ENCODE measurements around the gene FOXP1. TPM values are rescaled to one million over a fixed set of nuclear protein-coding genes. Genes with fewer than 3 reads are reported as not detected.

FOXP1 gene
- total RNA-seq, 1 experiment from 2014 or later = 31.8 TPM

- in situ Hi-C loops (cut with HindIII; ENCODE audit: low pct_unique_long_range_greater_than_20kb, low sequenced_read_pairs) = no loop called here
Measured at GRCh38 chr3:71191031-71191482, 392.5 kb downstream of the FOXP1 start.

GRCh38 chr3:71189480-71189879, 394.0 kb downstream of the FOXP1 start:
- in situ Hi-C loops (cut with HindIII; ENCODE audit: low pct_unique_long_range_greater_than_20kb, low sequenced_read_pairs) = no loop called here
- peak; percentile 38 for DNase-seq (ENCODE audit: low read depth)

More at GRCh38 chr3:71191031-71191482, 392.5 kb downstream of the FOXP1 start:
- no peak for DNase-seq (ENCODE audit: low read depth)

GRCh38 chr3:71187715-71188114, 395.8 kb downstream of the FOXP1 start:
- in situ Hi-C loops (cut with HindIII; ENCODE audit: low pct_unique_long_range_greater_than_20kb, low sequenced_read_pairs) = no loop called here

GRCh38 chr3:71186801-71187200, 396.7 kb downstream of the FOXP1 start:
- DNase-seq (ENCODE audit: low read depth) = no peak
- in situ Hi-C loops (cut with HindIII; ENCODE audit: low pct_unique_long_range_greater_than_20kb, low sequenced_read_pairs) = no loop called here

More at GRCh38 chr3:71187715-71188114, 395.8 kb downstream of the FOXP1 start:
- no peak for DNase-seq (ENCODE audit: low read depth)

GRCh38 chr3:71185733-71186455, 397.6 kb downstream of the FOXP1 start:
- DNase-seq (ENCODE audit: low read depth) = peak; percentile 33
- in situ Hi-C loops (cut with HindIII; ENCODE audit: low pct_unique_long_range_greater_than_20kb, low sequenced_read_pairs) = no loop called here

GRCh38 chr3:71184252-71184651, 399.3 kb downstream of the FOXP1 start:
- no peak for DNase-seq (ENCODE audit: low read depth)
- in situ Hi-C loops (cut with HindIII; ENCODE audit: low pct_unique_long_range_greater_than_20kb, low sequenced_read_pairs) = no loop called here

- in situ Hi-C loops (cut with HindIII; ENCODE audit: low pct_unique_long_range_greater_than_20kb, low sequenced_read_pairs) = no loop called here
- no peak for DNase-seq (ENCODE audit: low read depth)
Measured at GRCh38 chr3:71183549-71183948, 400.0 kb downstream of the FOXP1 start.

- DNase-seq (ENCODE audit: low read depth) = no peak
- in situ Hi-C loops (cut with HindIII; ENCODE audit: low pct_unique_long_range_greater_than_20kb, low sequenced_read_pairs) = no loop called here
Measured at GRCh38 chr3:71180524-71180923, 403.0 kb downstream of the FOXP1 start.

GRCh38 chr3:71177375-71177774, 406.2 kb downstream of the FOXP1 start:
- in situ Hi-C loops (cut with HindIII; ENCODE audit: low pct_unique_long_range_greater_than_20kb, low sequenced_read_pairs) = no loop called here
- DNase-seq (ENCODE audit: low read depth) = no peak

GRCh38 chr3:71176366-71176765, 407.2 kb downstream of the FOXP1 start:
- no peak for DNase-seq (ENCODE audit: low read depth)
- in situ Hi-C loops (cut with HindIII; ENCODE audit: low pct_unique_long_range_greater_than_20kb, low sequenced_read_pairs) = no loop called here

- in situ Hi-C loops (cut with HindIII; ENCODE audit: low pct_unique_long_range_greater_than_20kb, low sequenced_read_pairs) = no loop called here
- DNase-seq (ENCODE audit: low read depth) = no peak
Measured at GRCh38 chr3:71175691-71176365, 407.7 kb downstream of the FOXP1 start.

GRCh38 chr3:71172951-71173350, 410.6 kb downstream of the FOXP1 start:
- DNase-seq (ENCODE audit: low read depth) = no peak
- in situ Hi-C loops (cut with HindIII; ENCODE audit: low pct_unique_long_range_greater_than_20kb, low sequenced_read_pairs) = no loop called here

- in situ Hi-C loops (cut with HindIII; ENCODE audit: low pct_unique_long_range_greater_than_20kb, low sequenced_read_pairs) = no loop called here
Measured at GRCh38 chr3:71172189-71172588, 411.3 kb downstream of the FOXP1 start.

GRCh38 chr3:71171247-71171646, 412.3 kb downstream of the FOXP1 start:
- DNase-seq (ENCODE audit: low read depth) = no peak
- in situ Hi-C loops (cut with HindIII; ENCODE audit: low pct_unique_long_range_greater_than_20kb, low sequenced_read_pairs) = no loop called here

More at GRCh38 chr3:71172189-71172588, 411.3 kb downstream of the FOXP1 start:
- no peak for DNase-seq (ENCODE audit: low read depth)

GRCh38 chr3:71168880-71169411, 414.6 kb downstream of the FOXP1 start:
- DNase-seq (ENCODE audit: low read depth) = no peak
- in situ Hi-C loops (cut with HindIII; ENCODE audit: low pct_unique_long_range_greater_than_20kb, low sequenced_read_pairs) = no loop called here

GRCh38 chr3:71168121-71168721, 415.3 kb downstream of the FOXP1 start:
- DNase-seq (ENCODE audit: low read depth) = peak; percentile 57
- in situ Hi-C loops (cut with HindIII; ENCODE audit: low pct_unique_long_range_greater_than_20kb, low sequenced_read_pairs) = no loop called here

GRCh38 chr3:71166339-71167240, 416.9 kb downstream of the FOXP1 start:
- DNase-seq (ENCODE audit: low read depth) = no peak
- in situ Hi-C loops (cut with HindIII; ENCODE audit: low pct_unique_long_range_greater_than_20kb, low sequenced_read_pairs) = no loop called here

- in situ Hi-C loops (cut with HindIII; ENCODE audit: low pct_unique_long_range_greater_than_20kb, low sequenced_read_pairs) = no loop called here
- no peak for DNase-seq (ENCODE audit: low read depth)
Measured at GRCh38 chr3:71164881-71165280, 418.6 kb downstream of the FOXP1 start.
